ENCODE measurements around the gene CKLF.
"Not testable (repeated sequence)": the region's sequence is repeated elsewhere in the genome, so short reads cannot be mapped to it uniquely, and the experiment has no call there.

CKLF gene

GRCh38 chr16:66596986-66597848 is 44.8 kb downstream of the CKLF start:
- DNase-seq (ENCODE audit: low read depth) = no peak

GRCh38 chr16:66598111-66598510 is 45.7 kb downstream of the CKLF start:
- DNase-seq (ENCODE audit: low read depth) = no peak

GRCh38 chr16:66599726-66600125 is 47.4 kb downstream of the CKLF start:
- DNase-seq (ENCODE audit: low read depth) = no peak

GRCh38 chr16:66600477-66600876 is 48.1 kb downstream of the CKLF start:
- DNase-seq (ENCODE audit: low read depth) = no peak

- no peak for DNase-seq (ENCODE audit: low read depth)
Measured at GRCh38 chr16:66601471-66601870, 49.1 kb downstream of the CKLF start.

- DNase-seq (ENCODE audit: low read depth) = peak; percentile 69
Measured at GRCh38 chr16:66603537-66604375, 51.4 kb downstream of the CKLF start.

- peak; percentile 45 for DNase-seq (ENCODE audit: low read depth)
Measured at GRCh38 chr16:66604376-66605176, 52.2 kb downstream of the CKLF start, which contains the start of gene CMTM3. TSS of gene CMTM3 (plus strand) at chr16:66604704. CDS start at chr16:66604806, 102 bp downstream.

- peak; percentile 21 for DNase-seq (ENCODE audit: low read depth)
Measured at GRCh38 chr16:66605177-66605978, 53.0 kb downstream of the CKLF start.

- no peak for DNase-seq (ENCODE audit: low read depth)
Measured at GRCh38 chr16:66605979-66606751, 53.8 kb downstream of the CKLF start.

- peak; percentile 57 for DNase-seq (ENCODE audit: low read depth)
Measured at GRCh38 chr16:66608241-66609138, 56.1 kb downstream of the CKLF start.

GRCh38 chr16:66609139-66609510 is 56.7 kb downstream of the CKLF start:
- no peak for DNase-seq (ENCODE audit: low read depth)

GRCh38 chr16:66610111-66610820 is 57.9 kb downstream of the CKLF start:
- DNase-seq (ENCODE audit: low read depth) = no peak

- not testable (repeated sequence) for DNase-seq (ENCODE audit: low read depth)
Measured at GRCh38 chr16:66611911-66612310, 59.5 kb downstream of the CKLF start.

- DNase-seq (ENCODE audit: low read depth) = no peak
Measured at GRCh38 chr16:66612422-66612821, 60.0 kb downstream of the CKLF start.

GRCh38 chr16:66614161-66614802 is 61.9 kb downstream of the CKLF start:
- DNase-seq (ENCODE audit: low read depth) = no peak

Data from T-helper 22 cell (primary cell).